ENCODE data around the gene PHOX2A.
"Not testable (repeated sequence)": the region's sequence is repeated elsewhere in the genome, so short reads cannot be mapped to it uniquely, and the experiment has no call there.

PHOX2A gene

DNA sequence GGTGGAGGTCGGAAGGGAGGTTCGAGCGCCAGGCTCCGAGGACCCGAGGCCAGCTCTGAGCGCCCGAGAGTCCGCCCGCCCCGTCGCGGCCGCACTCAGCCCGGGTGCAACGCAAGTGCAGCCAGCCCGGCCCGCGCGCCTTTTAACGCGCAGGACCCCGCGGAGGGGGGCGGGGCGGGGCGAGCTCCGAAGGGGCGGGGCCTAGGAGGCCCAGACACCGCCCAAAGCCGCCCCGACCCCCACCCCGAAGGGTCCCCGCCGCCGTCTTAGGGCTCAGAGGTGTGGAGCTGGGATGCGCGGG, at the start of gene PHOX2A:
Gene PHOX2A (minus strand): TSS at position 117 of the 301 bp plus-strand sequence. CDS start 172 bp downstream, outside the sequence.
- Histone ChIP-seq H3K79me2 (ENCODE audit: low read length) (no peaks in the 10 kb centered on the region), H3K4me2 (ENCODE audit: low read length) (no peak within 1 kb of the TSS), H3K36me3 (replicated peaks; ENCODE audit: low read depth, low read length) (no peaks in the 10 kb centered on the region), H3K9me3 (ENCODE audit: insufficient read depth, low read length) (no peaks in the 10 kb centered on the region), H2AFZ (ENCODE audit: low read depth, low read length) (no peak within 1 kb of the TSS), H4K20me1 (ENCODE audit: insufficient read depth, low read length) (no peaks in the 10 kb centered on the region), H3K27me3 (ENCODE audit: low read depth, low read length) (peaks cover 27% of the 10 kb centered on the region), H3K4me1 (ENCODE audit: low read length) (no peaks in the 10 kb centered on the region), H3K9ac (ENCODE audit: low read length) (no peak within 1 kb of the TSS), H3K27ac (ENCODE audit: low read length) (no peak within 1 kb of the TSS), H3K4me3 (ENCODE audit: low read length) (no peak within 1 kb of the TSS)
- TF ChIP-seq, protein P1, sequence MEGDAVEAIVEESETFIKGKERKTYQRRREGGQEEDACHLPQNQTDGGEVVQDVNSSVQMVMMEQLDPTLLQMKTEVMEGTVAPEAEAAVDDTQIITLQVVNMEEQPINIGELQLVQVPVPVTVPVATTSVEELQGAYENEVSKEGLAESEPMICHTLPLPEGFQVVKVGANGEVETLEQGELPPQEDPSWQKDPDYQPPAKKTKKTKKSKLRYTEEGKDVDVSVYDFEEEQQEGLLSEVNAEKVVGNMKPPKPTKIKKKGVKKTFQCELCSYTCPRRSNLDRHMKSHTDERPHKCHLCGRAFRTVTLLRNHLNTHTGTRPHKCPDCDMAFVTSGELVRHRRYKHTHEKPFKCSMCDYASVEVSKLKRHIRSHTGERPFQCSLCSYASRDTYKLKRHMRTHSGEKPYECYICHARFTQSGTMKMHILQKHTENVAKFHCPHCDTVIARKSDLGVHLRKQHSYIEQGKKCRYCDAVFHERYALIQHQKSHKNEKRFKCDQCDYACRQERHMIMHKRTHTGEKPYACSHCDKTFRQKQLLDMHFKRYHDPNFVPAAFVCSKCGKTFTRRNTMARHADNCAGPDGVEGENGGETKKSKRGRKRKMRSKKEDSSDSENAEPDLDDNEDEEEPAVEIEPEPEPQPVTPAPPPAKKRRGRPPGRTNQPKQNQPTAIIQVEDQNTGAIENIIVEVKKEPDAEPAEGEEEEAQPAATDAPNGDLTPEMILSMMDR (IDR thresholded peaks at IDR 0.05; ENCODE audit: low read depth, low read length), result no peak
- no peak for TF ChIP-seq EZH2phosphoT487 (IDR thresholded peaks at IDR 0.05; ENCODE audit: low read depth)

GRCh38 chr11:72293391-72293790, 49.4 kb upstream of the PHOX2A start:
- H2AFZ ChIP-seq (ENCODE audit: low read depth, low read length), result no peak overlapping the region
- no peaks in the 10 kb centered on the region for H3K79me2 ChIP-seq (ENCODE audit: low read length)
- H3K27ac ChIP-seq (ENCODE audit: low read length), result no peak overlapping the region
- no peaks in the 10 kb centered on the region for H4K20me1 ChIP-seq (ENCODE audit: insufficient read depth, low read length)
- H3K4me3 ChIP-seq (ENCODE audit: low read length), result no peak overlapping the region
- no peak overlapping the region for H3K4me2 ChIP-seq (ENCODE audit: low read length)
- no peaks in the 10 kb centered on the region for H3K9me3 ChIP-seq (ENCODE audit: insufficient read depth, low read length)
- TF ChIP-seq EZH2phosphoT487 (IDR thresholded peaks at IDR 0.05; ENCODE audit: low read depth), result no peak
- TF ChIP-seq, protein P1 (IDR thresholded peaks at IDR 0.05; ENCODE audit: low read depth, low read length), result no peak
- H3K9ac ChIP-seq (ENCODE audit: low read length), result no peak overlapping the region
- H3K36me3 ChIP-seq (replicated peaks; ENCODE audit: low read depth, low read length), result peaks cover 11% of the 10 kb centered on the region
- H3K4me1 ChIP-seq (ENCODE audit: low read length), result peaks cover 7% of the 10 kb centered on the region; the same call in 1 of the 2 replicates
- no peaks in the 10 kb centered on the region for H3K27me3 ChIP-seq (ENCODE audit: low read depth, low read length)

- H3K4me2 ChIP-seq (ENCODE audit: low read length), result no peak overlapping the region
- no peak overlapping the region for H2AFZ ChIP-seq (ENCODE audit: low read depth, low read length)
- no peaks in the 10 kb centered on the region for H3K27me3 ChIP-seq (ENCODE audit: low read depth, low read length)
- H3K36me3 ChIP-seq (replicated peaks; ENCODE audit: low read depth, low read length), result peaks cover 11% of the 10 kb centered on the region
- no peaks in the 10 kb centered on the region for H3K9me3 ChIP-seq (ENCODE audit: insufficient read depth, low read length)
- H3K9ac ChIP-seq (ENCODE audit: low read length), result no peak overlapping the region
- peaks cover 7% of the 10 kb centered on the region; the same call in 1 of the 2 replicates for H3K4me1 ChIP-seq (ENCODE audit: low read length)
- TF ChIP-seq, protein P1 (IDR thresholded peaks at IDR 0.05; ENCODE audit: low read depth, low read length), result no peak
- H3K27ac ChIP-seq (ENCODE audit: low read length), result no peak overlapping the region
- H3K79me2 ChIP-seq (ENCODE audit: low read length), result no peaks in the 10 kb centered on the region
- no peaks in the 10 kb centered on the region for H4K20me1 ChIP-seq (ENCODE audit: insufficient read depth, low read length)
- no peak overlapping the region for H3K4me3 ChIP-seq (ENCODE audit: low read length)
These were observed 48.3 kb upstream of the PHOX2A start for GRCh38 chr11:72292106-72292785.

DNA sequence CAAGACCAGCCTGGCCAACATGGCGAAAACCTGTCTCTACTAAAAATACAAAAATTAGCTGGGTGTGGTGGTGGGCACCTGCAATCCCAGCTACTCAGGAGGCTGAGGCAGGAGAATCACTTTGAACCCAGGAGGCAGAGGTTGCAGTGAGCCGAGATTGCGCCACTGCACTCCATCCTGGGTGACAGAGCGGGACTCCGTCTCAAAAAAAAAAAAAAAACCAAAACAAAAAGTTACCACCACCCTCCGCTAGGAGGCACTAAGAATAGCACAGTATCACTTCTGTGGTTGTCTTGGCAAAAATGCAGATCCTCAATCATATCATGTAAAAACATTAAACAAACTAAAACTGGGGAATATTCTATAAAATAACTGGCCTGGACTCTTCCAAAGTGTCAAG, 46.8 kb upstream of the PHOX2A start:
- H4K20me1 ChIP-seq (ENCODE audit: insufficient read depth, low read length); H3K4me2 ChIP-seq (ENCODE audit: low read length); H3K4me3 ChIP-seq (ENCODE audit: low read length); H3K27me3 ChIP-seq (ENCODE audit: low read depth, low read length); H3K79me2 ChIP-seq (ENCODE audit: low read length); H2AFZ ChIP-seq (ENCODE audit: low read depth, low read length); H3K9ac ChIP-seq (ENCODE audit: low read length); H3K9me3 ChIP-seq (ENCODE audit: insufficient read depth, low read length); H3K27ac ChIP-seq (ENCODE audit: low read length); H3K4me1 ChIP-seq (ENCODE audit: low read length): not testable (repeated sequence)
- peaks cover 11% of the 10 kb centered on the region for H3K36me3 ChIP-seq (replicated peaks; ENCODE audit: low read depth, low read length)
- TF ChIP-seq, protein P1 (IDR thresholded peaks at IDR 0.05; ENCODE audit: low read depth, low read length), result peak; percentile 63

Measured in OCI-LY3 (cell line).